Dermis microvascular lymphatic vessel endothelial cell (primary cell): ENCODE results near the gene ULK4. TPM values are rescaled to one million over a fixed set of nuclear protein-coding genes. Genes with fewer than 3 reads are reported as not detected.
A peak's percentile ranks its signal among the peaks of the same experiment; 100 is the strongest.
"Not testable (repeated sequence)": the region's sequence is repeated elsewhere in the genome, so short reads cannot be mapped to it uniquely, and the experiment has no call there.

Source experiments
- DNase-seq, 2 donors: peaks; one replicate each; pipeline versions ENCODE4 v3.0.0 to v3.0.0-alpha.2; 2010; ENCODE audit warnings: low read depth in 2 of 2
- total RNA-seq: library from RNA; depleted of rRNA; stranded (reverse); fragments of >200 nt; gene quantifications from 2 replicates; pipeline ENCODE4 v1.2.1, GENCODE V29; 2014

The ULK4 gene
- total RNA-seq, 1 donor from 2014 or later = 5.8 TPM

DNA sequence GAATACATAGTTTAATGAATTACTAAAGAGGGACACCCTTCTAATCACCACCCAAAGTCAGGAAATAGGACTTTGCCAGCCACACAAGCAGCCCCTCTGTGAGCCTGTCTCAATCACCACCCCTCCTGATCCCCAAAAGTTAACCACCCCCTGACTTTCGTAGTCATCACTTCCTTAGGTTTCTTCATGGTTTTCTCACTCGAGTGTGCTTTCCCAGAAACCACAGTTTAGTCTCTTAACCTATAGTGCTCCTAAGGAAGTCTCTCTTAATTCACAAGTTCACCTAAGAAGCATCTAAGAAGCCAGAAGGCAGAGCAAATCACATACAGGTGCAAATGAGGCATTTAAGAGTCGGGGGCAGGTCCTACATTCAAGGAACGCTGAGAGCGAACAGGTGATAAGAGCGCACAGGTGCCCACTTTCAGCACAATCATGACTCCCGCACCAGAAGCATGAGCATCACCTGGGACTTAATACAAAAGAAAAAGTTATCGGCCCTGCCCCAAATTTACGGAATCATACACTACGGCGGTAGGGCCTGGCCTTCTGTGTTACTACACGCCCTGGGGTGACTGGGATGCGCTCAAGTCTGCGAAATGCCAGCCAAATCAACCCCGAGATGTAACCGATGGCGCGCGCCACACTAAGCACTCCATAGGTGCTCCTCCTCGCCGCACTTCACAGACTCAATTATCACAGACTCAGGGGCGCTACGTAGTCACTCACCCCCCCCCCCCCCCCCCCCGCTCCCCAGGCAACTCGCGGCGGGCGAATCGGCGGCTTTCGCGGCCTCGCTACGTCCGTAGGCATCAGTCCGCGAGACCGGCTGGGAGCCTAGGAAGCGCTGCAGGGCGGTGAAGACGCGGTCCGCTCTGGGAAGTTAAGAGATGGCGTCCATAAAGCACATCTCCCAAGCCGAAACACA is 815 bp downstream of the ULK4 start:
- peak; percentile 47 to 82 for DNase-seq

GRCh38 chr3:41956574-41956973 is 5.3 kb downstream of the ULK4 start:
- DNase-seq = no peak

GRCh38 chr3:41955192-41955591 is 6.7 kb downstream of the ULK4 start:
- DNase-seq = no peak

GRCh38 chr3:41943311-41943843 is 18.5 kb downstream of the ULK4 start:
- no peak for DNase-seq

- no peak for DNase-seq
These were observed 21.5 kb downstream of the ULK4 start for GRCh38 chr3:41940393-41940792.

- DNase-seq = no peak
These were observed 25.5 kb downstream of the ULK4 start for GRCh38 chr3:41936384-41936783.

DNA sequence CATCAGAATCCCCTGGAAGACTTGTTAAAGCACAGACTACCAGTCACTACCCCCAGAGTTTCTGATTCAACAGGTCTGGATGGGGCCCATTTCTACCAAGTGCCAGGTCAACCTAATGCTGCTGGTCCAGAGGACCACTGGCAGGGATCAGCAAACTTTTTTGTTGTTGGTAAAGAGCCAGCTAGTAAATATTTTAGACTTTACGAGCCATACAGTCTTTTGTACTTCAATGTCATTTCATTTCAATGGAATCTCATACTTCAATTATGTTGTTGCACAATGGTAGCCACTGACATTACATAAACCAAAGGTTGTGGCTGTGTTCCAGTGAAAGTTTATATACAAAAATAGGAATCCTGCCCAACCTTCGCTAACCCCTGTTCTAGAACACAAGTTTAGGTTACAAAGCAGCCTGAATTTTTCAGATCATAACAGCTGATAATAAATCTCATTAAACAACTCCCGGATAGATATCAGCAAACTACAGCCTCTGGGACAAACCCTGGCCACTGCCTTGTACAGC is 28.7 kb downstream of the ULK4 start:
- peak; percentile 46 to 68 for DNase-seq

- DNase-seq = no peak
These were observed 29.4 kb downstream of the ULK4 start for GRCh38 chr3:41932464-41932863.

DNA sequence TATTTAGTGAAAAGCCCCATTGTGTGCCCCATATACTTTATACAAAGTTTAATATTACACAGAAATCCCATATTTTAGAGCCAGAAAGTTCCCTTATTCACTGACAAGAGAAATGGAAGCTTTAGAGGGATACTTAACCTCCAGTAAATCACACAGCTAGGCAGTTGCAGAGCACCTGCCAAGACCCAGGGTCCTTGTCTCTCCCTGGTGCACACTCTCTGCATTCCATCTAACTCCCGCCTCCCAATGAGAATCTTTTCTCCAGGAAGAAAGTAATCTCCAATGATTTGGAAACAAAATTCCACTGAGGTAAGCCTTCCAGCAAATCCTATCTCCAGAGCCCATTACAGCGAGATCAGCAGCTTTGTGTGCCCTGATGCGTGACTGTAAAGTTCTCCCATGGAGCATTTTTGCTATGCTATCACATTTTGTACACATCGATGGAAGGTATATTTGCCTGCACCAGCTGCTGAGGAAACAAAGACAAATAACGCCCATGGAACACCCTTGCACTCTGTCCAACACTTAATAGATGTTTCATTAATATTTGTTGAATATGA is 41.4 kb downstream of the ULK4 start:
- no peak for DNase-seq

DNA sequence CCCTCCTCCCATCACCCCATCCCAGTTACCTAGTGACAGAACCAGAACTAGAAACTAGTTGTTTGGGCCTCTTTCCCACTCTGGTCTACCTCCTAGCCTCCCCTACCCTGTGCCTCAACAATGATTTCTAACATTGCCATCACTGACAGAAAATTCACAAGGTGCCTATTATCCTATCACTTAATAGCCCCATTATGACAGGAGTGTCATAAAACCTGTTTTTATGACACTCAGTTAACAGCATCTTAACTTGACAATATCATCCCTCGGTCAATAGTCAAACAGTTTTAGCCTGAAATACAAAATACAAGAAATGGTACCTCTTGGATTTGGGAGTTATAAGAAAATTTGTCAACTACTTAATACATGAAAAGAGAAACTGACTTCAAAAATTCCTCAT is 46.5 kb downstream of the ULK4 start:
- no peak for DNase-seq

DNA sequence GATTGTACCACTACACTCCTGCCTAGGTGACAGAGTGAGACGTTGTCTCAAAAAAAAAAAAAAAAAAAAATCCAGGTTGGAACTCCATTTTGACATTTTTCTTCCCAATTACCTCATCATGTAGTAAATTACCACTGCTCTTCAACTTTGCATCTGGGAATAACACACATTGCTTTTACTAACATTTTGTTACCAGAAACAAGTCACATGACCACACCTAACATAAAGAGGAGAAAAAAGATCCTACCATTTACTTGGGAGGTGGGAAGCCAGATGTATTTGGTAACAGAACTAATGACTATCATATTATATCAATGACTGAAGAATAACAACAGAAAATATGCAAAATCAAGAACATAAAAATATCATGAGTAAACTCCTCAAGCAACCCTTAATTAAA is 49.6 kb downstream of the ULK4 start:
- no peak for DNase-seq

DNA sequence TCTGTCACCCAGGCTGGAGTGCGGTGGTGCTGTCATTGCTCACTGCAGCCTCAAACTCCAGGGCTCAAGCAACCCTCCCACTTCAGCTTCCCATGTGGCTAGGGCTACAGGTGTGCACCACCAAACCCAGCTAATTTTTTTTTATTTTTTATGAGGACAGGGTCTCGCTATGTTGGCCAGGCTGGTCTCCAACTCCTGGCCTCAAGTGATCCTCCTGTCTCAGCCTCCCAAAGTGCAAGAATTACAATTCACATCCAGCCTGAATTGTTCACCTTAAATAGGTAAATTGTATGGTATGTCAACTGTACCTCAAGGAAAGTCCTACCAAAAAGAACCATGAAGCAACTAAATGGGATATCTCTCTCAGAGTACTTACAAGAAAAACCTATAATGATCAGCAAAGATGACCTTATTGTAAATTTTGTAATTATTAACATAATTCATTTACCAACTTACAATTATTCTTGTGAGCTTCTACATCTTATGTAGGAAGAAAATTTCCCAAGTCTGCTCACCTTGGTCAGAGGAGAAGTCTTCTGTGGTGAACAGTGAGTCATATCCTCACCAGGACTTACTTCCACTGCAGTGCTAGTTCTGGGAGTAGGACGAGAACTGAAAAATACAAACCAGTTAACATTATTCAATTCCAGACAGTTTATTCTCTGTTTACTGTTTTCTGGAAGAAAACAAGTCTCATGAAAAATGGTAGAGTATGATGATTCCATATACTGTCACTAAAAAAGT is 54.4 kb downstream of the ULK4 start:
- peak in 1 of 2 donors; percentile 50 for DNase-seq

- peak in 1 of 2 donors; percentile 66 for DNase-seq
These were observed 61.6 kb downstream of the ULK4 start for GRCh38 chr3:41900265-41900664.

DNA sequence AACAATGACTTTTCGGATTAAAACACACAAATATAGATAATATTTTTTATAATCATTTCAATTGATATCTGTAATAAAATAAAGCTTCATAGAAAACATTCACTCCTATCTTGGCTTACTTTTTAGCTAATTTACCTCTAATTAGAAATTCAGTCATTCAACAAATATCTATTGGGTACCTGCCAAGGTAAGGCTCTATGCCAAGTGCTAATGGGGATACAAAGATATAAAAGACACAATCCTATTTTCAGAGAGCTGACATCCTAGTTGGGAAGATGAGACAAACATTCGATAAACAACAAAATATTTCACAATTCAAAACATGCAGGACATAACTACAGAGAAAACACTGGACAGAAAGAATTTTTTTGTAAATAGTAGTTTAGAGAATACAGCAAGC is 63.3 kb downstream of the ULK4 start:
- no peak for DNase-seq

DNA sequence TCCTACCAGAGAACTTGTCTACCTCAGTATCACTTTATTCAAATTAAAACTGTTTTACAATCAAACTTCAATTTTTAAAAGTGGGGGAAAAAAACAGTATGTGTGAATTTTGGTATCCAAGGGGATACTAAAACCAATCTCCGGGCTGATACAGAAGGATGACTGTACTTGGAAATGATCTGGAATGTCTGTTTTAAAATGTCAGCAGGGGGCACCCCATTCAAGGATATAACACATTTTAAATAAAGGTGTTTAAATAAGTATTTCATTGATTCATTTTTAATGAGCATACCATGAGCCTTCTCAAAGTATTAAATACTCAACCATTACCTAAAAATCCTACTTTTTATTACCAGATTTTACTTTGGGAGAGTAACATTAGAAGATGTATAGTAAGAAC is 67.9 kb downstream of the ULK4 start:
- DNase-seq = peak; percentile 65 to 71

- no peak for DNase-seq
These were observed 73.4 kb downstream of the ULK4 start for GRCh38 chr3:41888368-41889076.

DNA sequence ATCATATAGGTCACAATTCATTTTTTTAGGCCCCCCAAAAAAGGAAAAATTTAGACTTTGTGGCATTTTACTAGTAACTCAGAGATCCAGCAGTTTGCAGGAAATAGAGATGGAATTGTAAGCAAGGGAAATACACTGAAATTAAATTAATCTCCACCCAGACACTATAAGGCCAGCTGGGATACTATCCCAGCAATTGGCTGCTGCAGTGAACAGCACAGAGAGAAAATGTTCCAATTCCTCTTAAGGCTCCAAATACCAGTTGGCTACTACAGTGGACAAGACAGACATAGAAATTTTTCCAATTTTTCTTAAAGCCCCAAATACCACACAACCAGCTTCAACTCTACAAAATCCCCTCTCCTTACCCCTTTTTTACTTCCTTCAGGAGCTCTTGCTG is 78.9 kb downstream of the ULK4 start:
- no peak for DNase-seq

- DNase-seq = peak; percentile 47 to 51
These were observed 80.6 kb downstream of the ULK4 start for GRCh38 chr3:41881233-41881821.

GRCh38 chr3:41880387-41880786 is 81.5 kb downstream of the ULK4 start:
- no peak for DNase-seq

DNA sequence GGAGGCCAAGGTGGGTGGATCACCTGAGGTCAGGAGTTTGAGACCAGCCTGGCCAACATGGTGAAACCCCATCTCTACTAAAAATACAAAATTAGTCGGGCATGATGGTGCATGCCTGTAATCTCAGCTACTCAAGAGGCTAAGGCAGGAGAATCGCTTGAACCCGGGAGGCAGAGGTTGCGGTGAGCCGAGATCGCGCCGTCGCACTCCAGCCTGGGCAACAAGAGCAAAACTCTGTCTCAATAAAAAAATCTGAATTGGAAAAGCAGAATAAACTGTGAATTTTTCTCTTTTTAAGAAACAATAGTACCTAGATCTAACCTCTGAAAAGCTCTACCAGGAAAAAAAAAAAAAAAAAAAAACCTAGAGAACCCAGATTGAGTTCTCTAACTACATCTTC is 84.2 kb downstream of the ULK4 start:
- not testable (repeated sequence) for DNase-seq

DNA sequence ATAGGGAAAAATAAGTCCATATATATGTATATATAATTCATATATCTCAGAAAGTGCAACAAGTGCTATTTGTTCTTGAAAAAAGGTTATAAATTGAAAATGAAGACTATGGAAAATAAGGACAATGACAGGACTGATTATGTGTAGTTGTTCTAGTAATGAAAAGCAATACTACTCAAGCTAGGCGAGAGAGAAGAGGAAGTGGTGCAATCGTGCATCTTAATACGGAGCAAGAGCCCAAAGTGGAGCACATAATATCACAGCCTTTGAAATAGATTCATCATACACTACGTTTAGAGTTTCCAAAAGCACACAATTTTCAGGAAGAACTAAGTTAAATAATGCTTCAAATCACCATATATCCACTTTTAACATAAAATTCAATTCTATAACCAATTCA is 87.9 kb downstream of the ULK4 start:
- DNase-seq = no peak
